ENCODE results near the gene MSH5.
"Not testable (repeated sequence)": the region's sequence is repeated elsewhere in the genome, so short reads cannot be mapped to it uniquely, and the experiment has no call there.

Gene MSH5

GRCh38 chr6:31739639-31740396 lies at the start of gene MSH5:
TSS of gene MSH5 (plus strand) at chr6:31740005. CDS start at chr6:31740467, 462 bp downstream.
- DNase-seq (ENCODE audit: insufficient read length, low spot score), result peak; percentile 98
- FAIRE-seq, result peak; percentile 91

- DNase-seq (ENCODE audit: insufficient read length, low spot score) (no peak), FAIRE-seq (no peak)
These were observed 49.4 kb upstream of the MSH5 start for GRCh38 chr6:31690231-31691077.

GRCh38 chr6:31691078-31691463 lies 48.7 kb upstream of the MSH5 start:
- no peak for DNase-seq (ENCODE audit: insufficient read length, low spot score)
- FAIRE-seq, result no peak

DNA sequence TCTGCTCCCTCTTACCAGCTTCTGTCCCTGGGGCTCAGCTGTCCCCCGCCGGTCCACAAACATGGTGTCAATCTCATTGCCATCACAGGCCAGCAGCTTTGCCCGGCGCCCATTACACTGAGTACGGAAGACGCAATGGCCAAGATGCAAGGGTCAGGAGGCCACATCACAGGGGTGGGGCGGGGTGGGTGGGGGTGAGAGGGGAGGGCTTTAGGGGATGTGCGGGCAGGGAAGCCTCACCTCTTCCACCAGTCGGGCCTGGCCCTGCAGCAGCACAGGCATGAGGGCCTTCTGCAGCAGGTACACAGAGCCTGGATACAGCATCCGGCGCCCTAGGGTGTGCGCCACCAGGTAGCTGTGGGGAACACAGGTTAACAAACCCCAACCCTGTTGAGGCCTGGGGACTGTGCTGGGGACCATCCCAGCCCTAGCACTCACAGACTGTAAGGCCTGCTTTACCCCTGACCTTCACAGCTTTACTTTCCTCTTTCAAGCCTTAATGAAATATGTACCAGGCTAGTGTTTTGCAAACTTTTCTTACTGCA lies 48.2 kb upstream of the MSH5 start:
- FAIRE-seq (no peak), DNase-seq (ENCODE audit: insufficient read length, low spot score) (no peak)

DNA sequence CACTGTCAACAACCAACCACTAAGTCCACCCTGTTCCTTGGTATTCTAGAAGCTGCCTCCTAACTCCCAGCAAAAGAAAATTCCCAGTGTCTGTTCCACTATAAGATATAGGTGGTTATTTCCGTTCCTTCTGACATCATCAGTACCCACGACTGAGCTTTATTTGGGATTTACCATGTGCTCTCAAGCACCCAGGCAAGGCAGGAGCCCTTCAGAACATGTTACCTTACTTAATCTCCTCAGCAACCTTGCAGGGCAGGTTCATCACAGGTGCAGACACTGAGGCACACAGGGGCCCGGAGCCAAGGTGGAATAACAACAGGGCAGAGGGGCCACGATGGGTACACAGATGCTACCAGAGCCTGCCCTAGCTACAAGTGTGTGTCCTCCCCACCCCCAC lies 47.5 kb upstream of the MSH5 start:
- FAIRE-seq (no peak), DNase-seq (ENCODE audit: insufficient read length, low spot score) (no peak)

DNA sequence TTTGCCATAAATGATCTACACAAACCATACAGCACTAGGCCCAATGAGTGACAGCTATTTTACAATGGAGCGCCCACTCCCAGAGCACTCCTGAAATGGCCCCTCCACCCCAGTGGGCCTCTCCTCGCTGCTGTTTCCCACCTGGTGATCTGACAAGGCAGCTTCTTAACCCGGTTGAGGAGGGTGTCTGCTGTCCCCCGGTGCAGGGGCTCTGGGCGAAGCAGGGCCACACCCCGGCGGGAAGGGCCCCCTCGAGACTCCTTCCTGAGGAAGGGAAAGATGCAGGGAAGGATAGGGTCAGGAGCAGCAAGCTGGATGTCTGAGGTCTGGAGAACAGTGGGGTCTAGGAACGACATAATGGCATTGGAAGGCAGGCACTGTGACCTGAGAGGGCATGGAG lies 46.9 kb upstream of the MSH5 start:
- DNase-seq (ENCODE audit: insufficient read length, low spot score), result no peak
- FAIRE-seq, result no peak

GRCh38 chr6:31693535-31693934 lies 46.3 kb upstream of the MSH5 start:
- no peak for DNase-seq (ENCODE audit: insufficient read length, low spot score)
- no peak for FAIRE-seq

DNA sequence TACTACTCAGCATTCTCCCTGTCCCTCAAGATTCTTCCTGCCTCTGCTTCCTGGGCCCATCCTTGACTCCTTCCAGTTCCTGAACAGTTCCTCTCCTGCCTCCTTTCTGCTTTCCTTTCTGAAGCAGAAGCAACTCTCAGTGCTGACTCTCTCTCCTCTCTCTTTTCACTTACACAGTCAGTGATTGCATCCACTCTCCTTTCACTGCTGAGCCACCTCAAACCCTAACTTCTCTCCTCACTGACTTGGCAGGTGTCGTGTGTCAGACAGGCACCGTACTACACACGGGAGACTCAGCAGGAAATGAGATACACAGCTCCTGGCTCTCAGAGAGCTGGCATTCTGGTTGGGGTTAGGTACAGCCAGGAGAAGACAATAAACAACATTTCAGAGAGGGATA lies 42.2 kb upstream of the MSH5 start:
- DNase-seq (ENCODE audit: insufficient read length, low spot score), result no peak
- no peak for FAIRE-seq

DNA sequence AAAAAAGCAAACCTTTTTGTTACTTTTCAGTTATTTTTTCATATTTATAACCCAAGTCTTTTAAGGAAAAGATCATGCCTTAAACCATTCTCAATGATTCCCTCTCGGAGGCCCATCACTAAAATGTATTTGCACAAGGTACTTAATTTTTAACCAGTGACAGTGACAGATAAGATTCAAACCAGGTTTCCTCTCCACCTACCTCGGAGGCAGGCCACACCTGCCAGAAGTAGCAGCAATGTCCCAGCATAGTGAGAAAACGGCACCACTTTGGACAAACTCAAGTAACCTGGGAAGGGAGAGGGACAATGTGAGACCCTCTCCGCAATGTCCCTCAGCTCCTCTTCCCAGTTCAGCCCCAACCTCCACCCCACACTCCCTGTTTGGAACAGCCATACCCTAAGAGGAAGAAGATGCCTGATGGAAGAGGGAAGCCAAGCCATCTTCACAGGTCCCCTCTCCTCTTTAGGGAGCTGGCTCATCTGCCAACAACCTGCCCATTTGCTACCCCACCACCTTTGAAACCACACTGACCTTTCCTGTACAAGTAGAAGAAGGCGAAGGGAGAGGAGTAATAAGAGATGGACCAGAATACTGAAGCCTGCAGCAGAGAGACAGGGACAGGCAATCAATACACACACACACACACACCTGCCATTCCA lies 38.9 kb upstream of the MSH5 start:
- no peak for DNase-seq (ENCODE audit: insufficient read length, low spot score)
- no peak for FAIRE-seq

- FAIRE-seq, result no peak
- no peak for DNase-seq (ENCODE audit: insufficient read length, low spot score)
These were observed 38.0 kb upstream of the MSH5 start for GRCh38 chr6:31701666-31702404.

DNA sequence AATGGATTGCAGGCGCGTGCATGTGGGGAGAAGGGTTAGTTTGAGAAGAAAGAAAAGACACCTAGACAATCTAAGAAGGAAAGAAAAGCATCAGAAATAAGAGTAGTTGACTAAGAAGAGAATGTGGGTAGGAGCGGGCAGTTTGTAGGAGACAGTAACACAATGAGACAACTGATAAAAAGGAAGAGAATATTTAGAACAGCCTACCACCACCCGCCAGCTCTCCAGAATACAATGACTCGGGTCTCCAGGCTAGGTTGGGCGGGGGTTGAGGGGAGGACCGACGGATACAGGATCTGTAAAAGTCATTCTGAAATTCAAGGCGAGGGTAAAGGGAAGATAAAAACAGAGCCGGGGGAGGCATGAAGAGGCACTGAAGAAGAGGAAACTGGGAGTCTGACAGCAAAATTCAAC lies 37.4 kb upstream of the MSH5 start:
- FAIRE-seq, result no peak
- no peak for DNase-seq (ENCODE audit: insufficient read length, low spot score)

DNA sequence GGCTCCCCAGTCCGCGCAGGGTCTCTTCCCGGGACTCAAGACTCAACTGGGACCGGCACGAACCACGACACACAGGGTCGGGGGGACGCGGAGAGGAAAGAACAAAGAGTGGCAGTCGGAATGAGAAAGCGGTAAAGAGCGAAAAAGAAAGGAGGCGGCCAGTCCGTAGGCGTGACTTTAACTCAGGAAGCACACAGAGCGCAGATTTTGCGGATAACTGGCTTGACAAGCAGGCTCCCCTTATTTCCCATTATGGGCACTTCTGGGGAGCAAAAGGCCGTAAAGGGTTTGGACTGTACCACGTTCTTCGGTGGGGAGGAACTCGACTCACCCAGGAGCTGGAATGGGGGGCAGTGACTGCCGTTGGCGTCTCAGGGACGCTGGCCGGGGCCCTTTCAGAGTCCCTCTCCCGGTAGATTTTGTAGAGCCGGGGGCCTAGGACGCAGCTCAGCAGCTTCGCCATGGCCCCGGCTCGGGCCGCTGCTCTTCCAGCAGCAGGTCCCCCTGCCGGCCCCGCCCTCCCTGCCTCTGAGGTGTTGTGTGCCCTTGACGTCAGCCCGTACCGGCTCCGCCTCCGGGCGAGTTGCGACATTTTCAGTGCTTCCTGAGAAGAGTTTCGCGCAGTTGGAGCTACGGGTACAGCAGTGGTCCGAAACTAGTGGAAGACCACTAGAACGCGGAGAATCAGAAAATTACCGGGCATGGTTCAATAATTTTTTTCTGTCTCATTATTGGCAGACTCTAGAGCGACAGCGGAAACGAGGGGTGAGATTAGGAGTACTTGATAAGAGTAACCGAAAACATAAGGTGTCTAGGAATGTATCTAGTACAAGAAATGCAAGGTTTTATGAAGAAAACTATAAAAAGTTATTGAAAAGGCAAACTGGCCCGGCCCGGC lies 36.7 kb upstream of the MSH5 start, which contains the start of gene ABHD16A:
ABHD16A (minus strand) TSS at position 506 of the 898 bp plus-strand sequence; CDS start at position 463, 43 bp downstream.
- FAIRE-seq (peak; percentile 98), DNase-seq (ENCODE audit: insufficient read length, low spot score) (peak; percentile 99)

GRCh38 chr6:31705931-31706330 lies 33.9 kb upstream of the MSH5 start:
- DNase-seq (ENCODE audit: insufficient read length, low spot score), result no peak

DNA sequence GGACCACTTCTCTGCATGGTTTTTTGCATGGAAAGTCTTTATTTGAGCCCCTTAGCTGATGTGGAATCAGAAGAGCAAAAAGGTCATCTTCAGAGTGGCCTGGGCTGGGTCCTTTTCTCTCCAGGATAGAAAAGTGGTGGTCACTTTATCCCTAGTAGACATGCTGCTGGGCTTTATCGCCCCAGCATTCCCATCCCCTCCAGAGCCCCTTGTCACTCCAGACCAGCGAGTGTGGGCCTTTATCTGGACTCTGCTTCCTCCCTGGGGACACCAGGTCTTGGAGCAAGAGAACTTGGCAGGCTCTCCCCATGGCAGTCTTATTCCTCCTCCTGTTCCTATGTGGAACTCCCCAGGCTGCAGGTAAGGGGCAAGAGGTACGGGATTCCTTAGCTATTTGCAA lies 33.2 kb upstream of the MSH5 start, which contains the start of gene LY6G6F:
LY6G6F (plus strand) TSS at position 268 of the 400 bp plus-strand sequence; CDS start at position 309, 41 bp downstream.
- FAIRE-seq (no peak), DNase-seq (ENCODE audit: insufficient read length, low spot score) (no peak)

More at GRCh38 chr6:31705931-31706330, 33.9 kb upstream of the MSH5 start:
- no peak for FAIRE-seq

GRCh38 chr6:31707701-31708100 lies 32.1 kb upstream of the MSH5 start:
- no peak for DNase-seq (ENCODE audit: insufficient read length, low spot score)
- FAIRE-seq, result no peak

GRCh38 chr6:31708224-31708623 lies 31.6 kb upstream of the MSH5 start:
- FAIRE-seq, result no peak
- DNase-seq (ENCODE audit: insufficient read length, low spot score), result no peak

- FAIRE-seq; DNase-seq (ENCODE audit: insufficient read length, low spot score): not testable (repeated sequence)
These were observed 30.6 kb upstream of the MSH5 start for GRCh38 chr6:31709157-31709556.

DNA sequence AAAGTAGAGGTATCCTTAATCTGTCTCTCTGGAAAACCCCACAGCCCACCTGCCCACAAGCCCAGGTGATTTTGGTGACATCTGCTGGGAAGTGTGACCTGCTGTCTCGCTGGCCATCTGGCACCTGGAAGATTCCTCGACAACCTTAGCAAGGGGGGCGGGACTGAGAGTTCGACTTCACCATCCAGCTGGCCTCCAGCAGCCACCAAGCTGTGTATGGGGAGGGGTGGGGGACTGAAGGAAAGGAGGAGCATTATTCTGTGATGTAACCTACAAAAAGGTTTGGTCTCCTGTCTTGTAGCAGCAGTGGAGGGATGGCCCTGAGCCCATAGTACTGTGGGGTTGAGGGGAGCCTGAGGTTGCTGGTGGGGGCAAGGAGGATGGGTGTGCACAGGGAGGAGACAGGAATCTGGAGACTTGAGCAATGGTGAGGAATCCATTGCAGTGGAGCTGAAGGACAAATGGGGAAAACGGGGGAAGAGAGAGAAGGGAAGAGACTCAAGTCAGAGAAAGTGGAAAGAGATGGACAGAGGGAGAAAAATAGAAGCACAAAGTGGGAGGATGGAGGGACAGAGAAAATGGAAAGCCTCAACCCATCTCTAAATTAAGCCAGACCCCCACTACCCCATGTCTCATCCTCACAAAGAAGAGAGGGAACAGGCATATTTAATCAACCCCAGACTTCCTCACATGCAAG lies 29.1 kb upstream of the MSH5 start:
- no peak for FAIRE-seq

More for the DNA sequence above, 29.1 kb upstream of the MSH5 start:
- no peak for DNase-seq (ENCODE audit: insufficient read length, low spot score)

All from HTR-8/SVneo (cell line).